Liver (tissue), 9 donors: Measurements from ENCODE around the gene OMA1. TPM values are rescaled to one million over a fixed set of nuclear protein-coding genes. Genes with fewer than 3 reads are reported as not detected.

Source experiments
- DNase-seq: peaks from one replicate; pipeline ENCODE4 v3.0.0-alpha.2; 2017; ENCODE audit warnings: low spot score
- H3K27ac ChIP-seq, 2 donors: one replicate each; pipeline ENCODE4 v1.7.0; 2013; ENCODE audit warnings: inconsistent platforms in 2 of 2, low read length in 2 of 2, control low read depth in 1 of 2, low read depth in 1 of 2, mild to moderate bottlenecking in 1 of 2
- H3K27me3 ChIP-seq, 4 donors: one replicate each; pipeline versions ENCODE4 v1.6.1 to v1.7.0; 2013; ENCODE audit warnings: low read length in 3 of 4, inconsistent platforms in 1 of 4, mild to moderate bottlenecking in 1 of 4, moderate library complexity in 1 of 4; ENCODE audit not compliant: control insufficient read depth in 4 of 4, insufficient read depth in 4 of 4
- H3K36me3 ChIP-seq, 4 donors: one replicate each; pipeline versions ENCODE4 v1.6.1 to v1.7.0; 2013; ENCODE audit warnings: low read length in 3 of 4, mild to moderate bottlenecking in 3 of 4, low read depth in 1 of 4, moderate library complexity in 1 of 4; ENCODE audit not compliant: control insufficient read depth in 4 of 4, insufficient read depth in 3 of 4
- H3K4me1 ChIP-seq, 4 donors: one replicate each; pipeline versions ENCODE4 v1.6.1 to v1.7.0; 2013; ENCODE audit warnings: low read length in 3 of 4, mild to moderate bottlenecking in 3 of 4, moderate library complexity in 1 of 4; ENCODE audit not compliant: control insufficient read depth in 4 of 4, insufficient read depth in 4 of 4
- H3K4me3 ChIP-seq, 3 donors: one replicate each; pipeline versions ENCODE4 v1.6.1 to v1.7.0; 2013; ENCODE audit warnings: low read length in 3 of 3, control low read depth in 1 of 3, low read depth in 1 of 3, mild to moderate bottlenecking in 1 of 3
- H3K9ac ChIP-seq, 2 donors: one replicate each; pipeline ENCODE4 v1.7.0; 2013; ENCODE audit warnings: low read length in 2 of 2, mild to moderate bottlenecking in 2 of 2, moderate library complexity in 2 of 2, control low read depth in 1 of 2, low read depth in 1 of 2
- H3K9me3 ChIP-seq, 4 donors: one replicate each; pipeline versions ENCODE4 v1.6.1 to v1.7.0; 2013; ENCODE audit warnings: low read length in 3 of 4; ENCODE audit not compliant: control insufficient read depth in 4 of 4
- ATF3 ChIP-seq: IDR thresholded peaks from 2 replicates; pipeline ENCODE4 v1.6.1; 2016; ENCODE audit warnings: antibody characterized with exemption
- CTCF ChIP-seq: fragments of 150-350 bp; IDR thresholded peaks from 2 replicates; pipeline ENCODE4 v1.5.1; 2017; ENCODE audit warnings: improper control_type of control experiment, low read depth, low read length; ENCODE audit not compliant: missing input control
- EGR1 ChIP-seq, 2 donors: IDR thresholded peaks; 2 replicates each; pipeline ENCODE4 v1.6.1; 2016 to 2018; ENCODE audit warnings: antibody characterized with exemption in 2 of 2, low read depth in 2 of 2
- FOXA1 ChIP-seq: IDR thresholded peaks from 2 replicates; pipeline ENCODE4 v1.6.1; 2016; ENCODE audit warnings: antibody characterized with exemption
- FOXA2 ChIP-seq: IDR thresholded peaks from 2 replicates; pipeline ENCODE4 v1.6.1; 2016; ENCODE audit warnings: antibody characterized with exemption
- GABPA ChIP-seq, 2 donors: IDR thresholded peaks in 1 of 2; conservative IDR thresholded peaks in 1 of 2; 2 replicates each; pipeline ENCODE4 v1.6.1; 2016; ENCODE audit warnings: antibody characterized with exemption in 2 of 2, mild to moderate bottlenecking in 1 of 2, moderate library complexity in 1 of 2
- HNF4A ChIP-seq, 2 donors: conservative IDR thresholded peaks; 2 replicates each; pipeline ENCODE4 v1.6.1; 2016; ENCODE audit warnings: antibody characterized with exemption in 2 of 2, mild to moderate bottlenecking in 2 of 2
- HNF4G ChIP-seq: IDR thresholded peaks from 2 replicates; pipeline ENCODE4 v1.6.1; 2016; ENCODE audit warnings: antibody characterized with exemption
- NR2F2 ChIP-seq: IDR thresholded peaks from 2 replicates; pipeline ENCODE4 v1.6.1; 2016; ENCODE audit warnings: antibody characterized with exemption
- REST ChIP-seq: IDR thresholded peaks from 2 replicates; pipeline ENCODE4 v1.6.1; 2016; ENCODE audit warnings: antibody characterized with exemption, mild to moderate bottlenecking
- RXRA ChIP-seq, 2 donors: IDR thresholded peaks; 2 replicates each; pipeline ENCODE4 v1.6.1; 2017 to 2018; ENCODE audit warnings: antibody characterized with exemption in 2 of 2, mild to moderate bottlenecking in 1 of 2
- SP1 ChIP-seq: IDR thresholded peaks from 2 replicates; pipeline ENCODE4 v1.6.1; 2018; ENCODE audit warnings: antibody characterized with exemption, mild to moderate bottlenecking
- ZBTB33 ChIP-seq: IDR thresholded peaks from 2 replicates; pipeline ENCODE4 v1.6.1; 2016; ENCODE audit warnings: antibody characterized with exemption
- WGBS: extraction: QIAGEN DNeasy Blood & Tissue Kit; methylation state at CpG from one replicate; pipeline ENCODE4 v1.1.7; 2013; 5-methylcytosine and 5-hydroxymethylcytosine counted together
- polyA plus RNA-seq, 2 donors: library from polyadenylated mRNA; stranded (reverse) in 1 of 2; unstranded in 1 of 2; fragments of 200-250 nt in 1 of 2; fragments of >200 nt in 1 of 2; fragmentation: Nextera tagmentation in 1 of 2; extraction: Ambion mirVana in 1 of 2; gene quantifications; one replicate each; pipeline versions ENCODE4 v1.2.1 to v1.2.3, GENCODE V29; 2013 to 2015
- total RNA-seq, 2 donors: library from RNA; depleted of rRNA; stranded (reverse); fragments of >200 nt; gene quantifications; one replicate each; pipeline ENCODE4 v1.2.3, GENCODE V29; 2014
- TF ChIP-seq, protein P1 (sequence below): IDR thresholded peaks from 2 replicates; pipeline ENCODE4 v1.6.1; 2016; ENCODE audit warnings: antibody characterized with exemption
- donor health status: healthy.
- donor health status: healthy.
- donor health status: healthy.
- donor health status: healthy.
- donor health status: healthy.

OMA1 gene
- total and polyA plus RNA-seq, 4 donors = 9.1 to 31.0 (median 16.1) TPM

- Histone ChIP-seq H3K9me3 (no peaks in the 10 kb centered on the region), H3K36me3 (peaks cover 0 to 2% (median 0%) of the 10 kb centered on the region in 4 donors), H3K4me1 (no peaks in the 10 kb centered on the region), H3K27ac (no peak overlapping the region), H3K4me3 (no peak overlapping the region), H3K27me3 (no peaks in the 10 kb centered on the region), H3K9ac (no peak overlapping the region)
- TF ChIP-seq REST (no peak), RXRA (IDR thresholded peaks at IDR 0.05) (no peak), ZBTB33 (no peak), CTCF (no peak), FOXA2 (no peak), FOXA1 (no peak), GABPA (IDR thresholded peaks at IDR 0.05 in 1 of 2, conservative IDR thresholded peaks at IDR 0.05 in 1 of 2) (no peak), NR2F2 (no peak)
- 91% methylated on average over 3 of the region's 3 CpGs for WGBS
- DNase-seq = no peak
These were observed 70.3 kb downstream of the OMA1 start for GRCh38 chr1:58476179-58476578.

GRCh38 chr1:58469476-58469875 is 77.0 kb downstream of the OMA1 start:
- WGBS = 95% methylated on average over 3 of the region's 3 CpGs
- no peak for DNase-seq
- TF ChIP-seq EGR1 (IDR thresholded peaks at IDR 0.05; ENCODE audit: low read depth in 2 of 2) = no peak
- TF ChIP-seq ATF3 = no peak
- TF ChIP-seq HNF4A (conservative IDR thresholded peaks at IDR 0.05) = no peak
- TF ChIP-seq ZBTB33 = no peak
- no peak for TF ChIP-seq HNF4G
- no peak for TF ChIP-seq SP1
- TF ChIP-seq, protein P1, sequence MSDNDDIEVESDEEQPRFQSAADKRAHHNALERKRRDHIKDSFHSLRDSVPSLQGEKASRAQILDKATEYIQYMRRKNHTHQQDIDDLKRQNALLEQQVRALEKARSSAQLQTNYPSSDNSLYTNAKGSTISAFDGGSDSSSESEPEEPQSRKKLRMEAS = no peak
- no peak for TF ChIP-seq CTCF
- TF ChIP-seq FOXA1 = no peak
- Histone ChIP-seq H3K9me3 (no peaks in the 10 kb centered on the region), H3K36me3 (peaks cover 0 to 5% (median 2%) of the 10 kb centered on the region in 4 donors), H3K4me3 (no peak overlapping the region), H3K27me3 (no peaks in the 10 kb centered on the region), H3K4me1 (no peaks in the 10 kb centered on the region), H3K27ac (no peak overlapping the region), H3K9ac (no peak overlapping the region)
